Measurements from ENCODE around the gene ITGB6.

- TF ChIP-seq CTCF (IDR thresholded peaks at IDR 0.05; ENCODE audit: low read length) (no peak), EZH2 (IDR thresholded peaks at IDR 0.05; ENCODE audit: borderline replicate concordance, low read length) (no peak)
These were observed 74.2 kb downstream of the ITGB6 start for GRCh38 chr2:160125828-160126227.

Data from OCI-LY1 (cell line).